DMS 273 (cell line): ENCODE data around the gene OR1J4.
A peak's percentile ranks its signal among the peaks of the same experiment; 100 is the strongest.
"Not testable (repeated sequence)": the region's sequence is repeated elsewhere in the genome, so short reads cannot be mapped to it uniquely, and the experiment has no call there.

Source experiments
- DNase-seq: peaks from one replicate; lab custom pipeline; 2025; ENCODE audit not compliant: unreplicated experiment; lab: John Stamatoyannopoulos, UW

The OR1J4 gene

DNA sequence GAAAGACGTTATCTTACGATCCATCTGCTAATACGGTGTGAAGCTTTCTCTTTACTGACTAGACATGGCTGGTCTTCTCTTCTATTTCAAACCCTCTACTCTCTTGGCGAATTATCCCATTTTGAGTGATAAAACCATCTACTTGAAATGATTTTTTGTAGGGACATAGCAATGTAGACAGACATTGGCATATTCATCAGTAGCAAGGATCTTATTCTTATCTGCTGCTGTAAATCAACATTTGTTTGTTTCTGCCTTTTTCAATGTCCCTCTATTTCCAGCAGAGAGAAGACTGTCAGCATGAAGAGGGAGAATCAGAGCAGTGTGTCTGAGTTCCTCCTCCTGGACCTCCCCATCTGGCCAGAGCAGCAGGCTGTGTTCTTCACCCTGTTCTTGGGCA lies at the start of gene OR1J4:
Gene OR1J4 (plus strand): TSS at position 301 of the 400 bp plus-strand sequence. CDS start 0 bp downstream, at position 301.
- DNase-seq: no peak

GRCh38 chr9:122474561-122474960 lies 44.4 kb upstream of the OR1J4 start:
- no peak for DNase-seq

GRCh38 chr9:122475717-122476116 lies 43.2 kb upstream of the OR1J4 start:
- no peak for DNase-seq

DNA sequence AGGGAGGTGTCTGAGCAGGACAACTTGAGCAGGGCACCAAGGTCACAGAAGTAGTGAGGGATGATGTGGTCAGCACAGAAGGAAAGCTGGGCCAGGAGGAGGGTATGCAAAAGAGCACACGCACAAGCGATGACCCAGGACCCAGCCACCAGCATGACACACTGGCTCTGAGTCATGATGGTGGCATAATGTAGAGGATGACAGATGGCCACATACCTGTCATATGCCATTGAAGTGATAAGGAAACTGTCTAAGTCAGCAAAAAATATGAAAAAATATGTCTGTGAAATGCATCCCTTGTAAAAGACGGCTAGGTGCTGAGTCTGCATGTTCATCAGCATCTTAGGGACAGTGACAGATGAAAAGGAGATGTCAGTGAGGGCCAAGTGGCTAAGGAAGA lies 41.6 kb upstream of the OR1J4 start:
- DNase-seq: no peak

- no peak for DNase-seq
These were observed 41.1 kb upstream of the OR1J4 start, which contains the start of gene OR1J1 for GRCh38 chr9:122477826-122478225. TSS of gene OR1J1 (minus strand) at chr9:122477926. CDS start at chr9:122477926, 0 bp downstream.

- no peak for DNase-seq
These were observed 39.9 kb upstream of the OR1J4 start for GRCh38 chr9:122479062-122479461.

DNA sequence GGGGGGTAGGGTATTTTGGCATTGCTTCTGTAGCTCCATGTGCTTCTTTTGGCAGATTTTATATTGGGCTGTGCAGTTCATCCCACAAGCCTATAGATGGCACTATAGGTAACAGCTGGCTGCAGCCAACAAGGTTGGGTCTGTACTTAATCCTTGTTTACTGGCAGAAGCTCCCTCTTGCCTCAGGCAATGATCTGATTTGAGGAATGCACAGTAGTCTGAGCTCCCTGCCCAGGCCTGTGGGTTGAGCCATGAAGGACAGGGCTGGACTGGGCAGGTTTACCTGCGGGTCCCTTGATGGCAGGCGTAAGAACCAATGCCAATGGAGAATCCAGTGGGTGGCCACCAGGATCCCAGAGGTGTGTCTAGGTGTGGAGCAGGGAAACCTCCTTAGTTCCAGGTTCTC lies 20.1 kb upstream of the OR1J4 start:
- peak; percentile 61 for DNase-seq

DNA sequence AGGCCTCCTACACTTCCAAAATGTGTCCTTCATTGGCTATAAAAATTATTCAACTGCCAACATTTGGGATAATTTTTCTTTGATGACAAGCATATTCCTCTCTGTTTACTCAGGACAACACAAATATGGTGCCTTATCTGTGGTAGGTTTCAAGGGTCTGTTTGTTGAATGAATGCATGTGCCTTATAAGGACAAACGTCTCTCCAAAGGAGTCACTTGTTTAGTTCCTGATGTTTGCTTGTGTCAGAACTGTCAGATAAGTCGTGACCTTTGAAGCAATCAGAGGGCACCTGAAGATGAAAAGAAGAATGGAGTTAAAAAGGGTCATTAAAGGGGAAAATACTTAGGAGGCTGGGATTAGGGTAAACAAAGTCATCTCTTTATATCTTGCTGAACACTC lies 12.0 kb upstream of the OR1J4 start:
- DNase-seq: no peak

DNA sequence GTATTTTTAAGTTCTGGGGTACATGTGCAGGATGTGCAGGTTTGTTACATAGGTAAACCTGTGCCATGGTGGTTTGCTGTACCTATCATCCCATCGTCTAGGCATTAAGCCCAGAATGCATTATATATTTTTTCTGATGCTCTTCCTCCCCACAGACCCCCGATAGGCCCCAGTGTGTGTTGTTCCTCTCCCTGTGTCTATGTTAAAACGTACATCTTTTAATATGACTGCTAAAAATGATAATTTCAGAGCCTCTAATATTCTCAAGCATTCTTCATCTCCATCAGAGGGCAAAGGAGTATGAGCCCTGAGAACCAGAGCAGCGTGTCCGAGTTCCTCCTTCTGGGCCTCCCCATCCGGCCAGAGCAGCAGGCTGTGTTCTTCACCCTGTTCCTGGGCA lies 8.4 kb upstream of the OR1J4 start, which contains the start of gene OR1J2:
Gene OR1J2 (plus strand): TSS at position 301 of the 400 bp plus-strand sequence. CDS start 0 bp downstream, at position 301.
- DNase-seq: no peak

DNA sequence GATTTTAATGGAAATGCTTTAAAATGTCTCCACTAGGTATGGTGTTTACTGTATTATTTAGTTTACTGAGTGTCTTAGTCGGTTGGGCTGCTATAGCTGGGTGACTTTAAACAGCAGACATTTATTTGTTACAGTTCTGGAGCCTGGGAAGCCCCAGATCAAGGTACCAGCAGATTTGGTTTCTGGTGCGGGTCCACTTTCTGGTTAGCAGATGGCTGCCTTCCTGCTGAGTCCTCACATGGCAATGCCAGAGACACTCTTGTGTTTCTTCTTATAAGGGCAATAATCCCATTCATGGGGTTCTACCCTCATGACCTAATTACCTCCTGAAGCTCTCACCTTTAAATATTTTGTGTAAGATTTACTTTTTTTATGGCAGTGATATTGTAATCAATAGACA lies 715 bp upstream of the OR1J4 start:
- no peak for DNase-seq

GRCh38 chr9:122519376-122519775 lies 435 bp downstream of the OR1J4 start:
- no peak for DNase-seq

GRCh38 chr9:122526602-122527001 lies 7.7 kb downstream of the OR1J4 start:
- DNase-seq: no peak

DNA sequence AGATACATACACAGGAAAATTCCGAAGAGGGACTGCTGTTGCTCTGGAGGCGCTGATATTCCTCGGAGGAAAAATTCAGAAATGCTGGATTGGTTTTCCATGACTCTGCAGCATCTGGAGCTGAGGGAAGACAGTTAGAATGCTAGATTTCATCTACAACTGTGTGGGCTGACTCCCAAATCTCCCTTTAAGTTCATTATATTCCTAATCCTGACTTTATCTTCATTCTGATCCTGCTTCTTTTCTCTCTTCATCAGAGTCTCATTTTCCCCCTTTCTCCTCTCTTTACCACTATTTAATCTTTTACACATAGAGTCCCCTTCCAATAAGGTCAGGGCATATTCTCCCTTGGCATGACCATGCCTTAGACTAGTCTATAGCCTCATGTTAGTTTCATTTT lies 8.3 kb downstream of the OR1J4 start, which contains the start of gene OR1N1:
Gene OR1N1 (minus strand): TSS at position 101 of the 400 bp plus-strand sequence. CDS start 0 bp downstream, at position 101.
- no peak for DNase-seq

DNA sequence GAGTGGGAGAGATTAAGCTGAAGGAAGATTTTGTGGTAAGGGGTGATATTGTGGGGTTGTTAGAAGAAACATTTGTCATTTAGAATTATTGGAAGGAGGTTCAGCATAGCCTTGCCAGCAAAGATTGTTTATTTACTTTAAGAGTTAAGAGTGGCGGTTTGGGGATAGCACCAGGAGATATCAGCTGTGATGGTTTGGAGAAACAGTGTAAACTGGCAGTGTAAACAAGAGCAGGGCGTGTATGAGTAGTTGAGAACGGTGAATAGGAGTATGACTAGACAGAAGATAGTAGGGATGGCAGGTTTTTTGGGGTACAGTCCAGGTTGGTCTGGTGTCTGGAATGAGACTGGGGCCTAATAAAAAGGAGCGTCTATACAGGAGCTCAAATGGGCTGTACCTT lies 12.2 kb downstream of the OR1J4 start:
- not testable (repeated sequence) for DNase-seq

DNA sequence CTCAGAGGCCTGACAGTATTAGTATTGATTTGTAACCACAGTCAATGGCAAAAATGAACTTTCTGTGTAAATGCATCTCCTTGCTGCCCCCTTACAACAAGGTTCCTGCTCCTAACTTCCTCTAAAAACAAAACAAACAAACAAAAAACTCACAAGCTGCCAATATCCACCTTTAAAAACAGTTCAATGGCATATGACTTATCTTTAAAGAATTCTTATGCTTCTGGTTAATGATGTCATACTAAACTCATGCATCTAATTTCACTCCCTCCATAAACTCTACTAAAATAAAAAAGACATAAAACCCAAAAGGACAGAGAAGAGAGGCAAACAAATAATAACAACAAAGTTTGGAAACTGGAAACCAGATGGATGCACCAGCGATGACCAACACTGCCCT lies 17.2 kb downstream of the OR1J4 start:
- DNase-seq: no peak

GRCh38 chr9:122537066-122537465 lies 18.1 kb downstream of the OR1J4 start:
- not testable (repeated sequence) for DNase-seq

- no peak for DNase-seq
These were observed 19.8 kb downstream of the OR1J4 start for GRCh38 chr9:122538757-122539156.

- no peak for DNase-seq
These were observed 27.3 kb downstream of the OR1J4 start for GRCh38 chr9:122546196-122546595.

- no peak for DNase-seq
These were observed 32.4 kb downstream of the OR1J4 start for GRCh38 chr9:122551371-122551770.

- no peak for DNase-seq
These were observed 33.9 kb downstream of the OR1J4 start, which contains the start of gene OR1N2 for GRCh38 chr9:122552812-122553211. TSS of gene OR1N2 (plus strand) at chr9:122553112. CDS start at chr9:122553212, 100 bp downstream.

DNA sequence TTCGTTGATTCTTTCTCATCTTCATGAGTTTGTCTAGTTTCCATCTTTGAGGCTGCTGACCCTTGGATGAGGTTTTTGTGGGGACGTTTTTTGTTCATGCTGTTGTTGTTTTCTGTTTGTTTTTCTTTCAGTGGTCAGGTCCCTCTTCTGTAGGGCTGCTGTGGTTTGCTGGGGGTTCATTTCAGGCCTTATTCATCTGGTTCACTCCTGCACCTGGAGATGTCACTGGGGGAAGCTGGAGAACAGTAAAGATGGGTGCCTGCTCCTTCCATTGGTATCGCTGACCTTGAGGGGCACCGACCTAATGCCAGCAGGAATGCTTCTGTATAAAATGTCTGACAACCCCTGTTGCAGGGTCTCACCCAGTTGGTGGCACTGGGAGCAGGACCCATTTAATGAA lies 42.5 kb downstream of the OR1J4 start:
- no peak for DNase-seq

DNA sequence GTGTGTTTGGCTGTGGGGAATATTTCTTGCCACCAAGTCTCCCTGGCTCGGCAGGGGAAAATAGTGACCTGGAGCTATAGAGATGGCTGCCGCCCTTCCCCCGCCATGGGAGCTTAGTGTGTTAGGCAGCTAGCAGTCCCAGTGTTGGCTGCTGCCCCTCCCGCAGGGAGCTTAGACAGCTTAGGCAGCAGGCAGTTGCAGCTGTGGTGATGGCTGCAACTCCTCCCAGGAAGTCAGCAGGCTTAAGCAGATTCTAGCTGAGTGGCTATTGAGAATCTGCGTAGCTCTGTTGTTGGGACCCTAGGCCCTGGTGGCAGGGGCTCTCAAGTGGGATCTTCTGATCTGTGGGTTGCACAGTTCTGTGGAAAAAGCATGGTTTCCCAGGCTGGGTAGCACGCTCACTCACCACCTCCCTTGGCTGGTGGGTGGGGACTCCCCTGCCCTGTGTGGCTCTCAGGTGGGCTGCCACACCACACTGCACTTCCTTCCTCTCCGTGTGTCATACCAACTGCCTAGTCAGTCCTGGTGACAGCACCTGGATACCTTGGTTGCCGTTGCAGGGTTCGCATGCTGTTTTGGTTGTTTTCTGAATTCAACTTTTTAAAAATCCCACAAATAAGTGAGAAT lies 43.3 kb downstream of the OR1J4 start:
- no peak for DNase-seq

- no peak for DNase-seq
These were observed 49.0 kb downstream of the OR1J4 start for GRCh38 chr9:122567901-122568300.
